Measurements from ENCODE around the gene TBC1D26. TPM values are rescaled to one million over a fixed set of nuclear protein-coding genes. Genes with fewer than 3 reads are reported as not detected.

The TBC1D26 gene
- polyA plus RNA-seq, 1 donor from 2014 or later: 7.5 TPM

- Histone ChIP-seq H4K20me1 (ENCODE audit: insufficient read depth) (no peaks in the 10 kb centered on the region), H3K9me3 (ENCODE audit: low read length) (no peaks in the 10 kb centered on the region)
- TF ChIP-seq SMC3 (conservative IDR thresholded peaks at IDR 0.05; ENCODE audit: poor library complexity) (no peak), POLR2AphosphoS5 (IDR thresholded peaks at IDR 0.05) (no peak), EZH2 (IDR thresholded peaks at IDR 0.05; ENCODE audit: borderline replicate concordance, insufficient read depth, low read length, poor library complexity, severe bottlenecking) (no peak), RAD21 (conservative IDR thresholded peaks at IDR 0.05) (no peak), MXI1 (conservative IDR thresholded peaks at IDR 0.05; ENCODE audit: poor library complexity, severe bottlenecking) (no peak), EP300 (conservative IDR thresholded peaks at IDR 0.05; ENCODE audit: poor library complexity, severe bottlenecking) (no peak), TAF1 (IDR thresholded peaks at IDR 0.05; ENCODE audit: low read depth) (no peak)
- TF ChIP-seq, protein P1, sequence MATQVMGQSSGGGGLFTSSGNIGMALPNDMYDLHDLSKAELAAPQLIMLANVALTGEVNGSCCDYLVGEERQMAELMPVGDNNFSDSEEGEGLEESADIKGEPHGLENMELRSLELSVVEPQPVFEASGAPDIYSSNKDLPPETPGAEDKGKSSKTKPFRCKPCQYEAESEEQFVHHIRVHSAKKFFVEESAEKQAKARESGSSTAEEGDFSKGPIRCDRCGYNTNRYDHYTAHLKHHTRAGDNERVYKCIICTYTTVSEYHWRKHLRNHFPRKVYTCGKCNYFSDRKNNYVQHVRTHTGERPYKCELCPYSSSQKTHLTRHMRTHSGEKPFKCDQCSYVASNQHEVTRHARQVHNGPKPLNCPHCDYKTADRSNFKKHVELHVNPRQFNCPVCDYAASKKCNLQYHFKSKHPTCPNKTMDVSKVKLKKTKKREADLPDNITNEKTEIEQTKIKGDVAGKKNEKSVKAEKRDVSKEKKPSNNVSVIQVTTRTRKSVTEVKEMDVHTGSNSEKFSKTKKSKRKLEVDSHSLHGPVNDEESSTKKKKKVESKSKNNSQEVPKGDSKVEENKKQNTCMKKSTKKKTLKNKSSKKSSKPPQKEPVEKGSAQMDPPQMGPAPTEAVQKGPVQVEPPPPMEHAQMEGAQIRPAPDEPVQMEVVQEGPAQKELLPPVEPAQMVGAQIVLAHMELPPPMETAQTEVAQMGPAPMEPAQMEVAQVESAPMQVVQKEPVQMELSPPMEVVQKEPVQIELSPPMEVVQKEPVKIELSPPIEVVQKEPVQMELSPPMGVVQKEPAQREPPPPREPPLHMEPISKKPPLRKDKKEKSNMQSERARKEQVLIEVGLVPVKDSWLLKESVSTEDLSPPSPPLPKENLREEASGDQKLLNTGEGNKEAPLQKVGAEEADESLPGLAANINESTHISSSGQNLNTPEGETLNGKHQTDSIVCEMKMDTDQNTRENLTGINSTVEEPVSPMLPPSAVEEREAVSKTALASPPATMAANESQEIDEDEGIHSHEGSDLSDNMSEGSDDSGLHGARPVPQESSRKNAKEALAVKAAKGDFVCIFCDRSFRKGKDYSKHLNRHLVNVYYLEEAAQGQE (IDR thresholded peaks at IDR 0.05; ENCODE audit: borderline replicate concordance): no peak
- TF ChIP-seq, protein P2, sequence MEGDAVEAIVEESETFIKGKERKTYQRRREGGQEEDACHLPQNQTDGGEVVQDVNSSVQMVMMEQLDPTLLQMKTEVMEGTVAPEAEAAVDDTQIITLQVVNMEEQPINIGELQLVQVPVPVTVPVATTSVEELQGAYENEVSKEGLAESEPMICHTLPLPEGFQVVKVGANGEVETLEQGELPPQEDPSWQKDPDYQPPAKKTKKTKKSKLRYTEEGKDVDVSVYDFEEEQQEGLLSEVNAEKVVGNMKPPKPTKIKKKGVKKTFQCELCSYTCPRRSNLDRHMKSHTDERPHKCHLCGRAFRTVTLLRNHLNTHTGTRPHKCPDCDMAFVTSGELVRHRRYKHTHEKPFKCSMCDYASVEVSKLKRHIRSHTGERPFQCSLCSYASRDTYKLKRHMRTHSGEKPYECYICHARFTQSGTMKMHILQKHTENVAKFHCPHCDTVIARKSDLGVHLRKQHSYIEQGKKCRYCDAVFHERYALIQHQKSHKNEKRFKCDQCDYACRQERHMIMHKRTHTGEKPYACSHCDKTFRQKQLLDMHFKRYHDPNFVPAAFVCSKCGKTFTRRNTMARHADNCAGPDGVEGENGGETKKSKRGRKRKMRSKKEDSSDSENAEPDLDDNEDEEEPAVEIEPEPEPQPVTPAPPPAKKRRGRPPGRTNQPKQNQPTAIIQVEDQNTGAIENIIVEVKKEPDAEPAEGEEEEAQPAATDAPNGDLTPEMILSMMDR (IDR thresholded peaks at IDR 0.05; ENCODE audit: poor library complexity, severe bottlenecking): no peak
These were observed 8.6 kb downstream of the TBC1D26 start for GRCh38 chr17:15740570-15741120.

GRCh38 chr17:15741624-15742023 is 9.5 kb downstream of the TBC1D26 start:
- Histone ChIP-seq H3K79me2 (replicated peaks; ENCODE audit: insufficient read depth, low read length) (no peaks in the 10 kb centered on the region), H4K20me1 (ENCODE audit: insufficient read depth) (no peaks in the 10 kb centered on the region), H3K27me3 (ENCODE audit: insufficient read depth, low read depth, low read length) (no peaks in the 10 kb centered on the region), H3F3A (ENCODE audit: insufficient read depth, low read length, poor library complexity, severe bottlenecking) (no peaks in the 10 kb centered on the region), H3K4me3 (ENCODE audit: low read length) (no peak overlapping the region), H3K4me2 (ENCODE audit: low read length) (no peak overlapping the region), H3K36me3 (ENCODE audit: insufficient read depth, low read length) (no peaks in the 10 kb centered on the region), H3K27ac (ENCODE audit: low read length) (no peak overlapping the region), H3K9ac (ENCODE audit: low read length) (no peak overlapping the region), H3K9me2 (ENCODE audit: insufficient read depth, low read length) (no peaks in the 10 kb centered on the region), H3K9me3 (ENCODE audit: low read length) (no peaks in the 10 kb centered on the region), H2AFZ (ENCODE audit: low read depth, low read length) (no peak overlapping the region)
- TF ChIP-seq EZH2 (IDR thresholded peaks at IDR 0.05; ENCODE audit: borderline replicate concordance, insufficient read depth, low read length, poor library complexity, severe bottlenecking) (no peak), POLR2AphosphoS5 (IDR thresholded peaks at IDR 0.05) (no peak), MXI1 (conservative IDR thresholded peaks at IDR 0.05; ENCODE audit: poor library complexity, severe bottlenecking) (no peak), SMC3 (conservative IDR thresholded peaks at IDR 0.05; ENCODE audit: poor library complexity) (no peak), TAF1 (IDR thresholded peaks at IDR 0.05; ENCODE audit: low read depth) (no peak), RAD21 (conservative IDR thresholded peaks at IDR 0.05) (no peak)

More at GRCh38 chr17:15740570-15741120, 8.6 kb downstream of the TBC1D26 start:
- Histone ChIP-seq H2AFZ (ENCODE audit: low read depth, low read length) (no peak overlapping the region), H3K27me3 (ENCODE audit: insufficient read depth, low read depth, low read length) (no peaks in the 10 kb centered on the region), H3K4me3 (ENCODE audit: low read length) (no peak overlapping the region), H3K9me2 (ENCODE audit: insufficient read depth, low read length) (no peaks in the 10 kb centered on the region), H3K27ac (ENCODE audit: low read length) (no peak overlapping the region), H3K4me2 (ENCODE audit: low read length) (no peak overlapping the region), H3K9ac (ENCODE audit: low read length) (no peak overlapping the region), H3K79me2 (replicated peaks; ENCODE audit: insufficient read depth, low read length) (no peaks in the 10 kb centered on the region), H3K36me3 (ENCODE audit: insufficient read depth, low read length) (no peaks in the 10 kb centered on the region), H3F3A (ENCODE audit: insufficient read depth, low read length, poor library complexity, severe bottlenecking) (no peaks in the 10 kb centered on the region)

Measured in neural cell (in vitro differentiated cells).